SKM-1 (cell line): ENCODE measurements around the gene RGL1.
A peak's percentile ranks its signal among the peaks of the same experiment; 100 is the strongest.

Experiments
- DNase-seq: peaks from one replicate; lab custom pipeline; 2025; ENCODE audit not compliant: unreplicated experiment; lab: John Stamatoyannopoulos, UW

The RGL1 gene

GRCh38 chr1:183864611-183865010 lies 59.7 kb downstream of the RGL1 start:
- no peak for DNase-seq

- no peak for DNase-seq
Observed at GRCh38 chr1:183869230-183869629, 64.3 kb downstream of the RGL1 start.

- no peak for DNase-seq
Observed at GRCh38 chr1:183869664-183870063, 64.7 kb downstream of the RGL1 start.

GRCh38 chr1:183870351-183871077 lies 65.6 kb downstream of the RGL1 start:
- DNase-seq: no peak

- no peak for DNase-seq
Observed at GRCh38 chr1:183871142-183871541, 66.2 kb downstream of the RGL1 start.

GRCh38 chr1:183871601-183872000 lies 66.7 kb downstream of the RGL1 start:
- DNase-seq: no peak

- DNase-seq: no peak
Observed at GRCh38 chr1:183872403-183872802, 67.5 kb downstream of the RGL1 start.

GRCh38 chr1:183873642-183874041 lies 68.7 kb downstream of the RGL1 start:
- peak; percentile 68 for DNase-seq

GRCh38 chr1:183876309-183876708 lies 71.4 kb downstream of the RGL1 start:
- no peak for DNase-seq

- DNase-seq: no peak
Observed at GRCh38 chr1:183877053-183877720, 72.3 kb downstream of the RGL1 start.

- DNase-seq: no peak
Observed at GRCh38 chr1:183879494-183879893, 74.6 kb downstream of the RGL1 start.

- DNase-seq: no peak
Observed at GRCh38 chr1:183879966-183880365, 75.0 kb downstream of the RGL1 start.

- DNase-seq: no peak
Observed at GRCh38 chr1:183880531-183881243, 75.8 kb downstream of the RGL1 start.

- no peak for DNase-seq
Observed at GRCh38 chr1:183881387-183882131, 76.6 kb downstream of the RGL1 start.

GRCh38 chr1:183882335-183883167 lies 77.6 kb downstream of the RGL1 start:
- DNase-seq: no peak

GRCh38 chr1:183883623-183884022 lies 78.7 kb downstream of the RGL1 start:
- no peak for DNase-seq

- DNase-seq: no peak
Observed at GRCh38 chr1:183884526-183884925, 79.6 kb downstream of the RGL1 start.

- DNase-seq: no peak
Observed at GRCh38 chr1:183885142-183885735, 80.3 kb downstream of the RGL1 start.

GRCh38 chr1:183886083-183886828 lies 81.3 kb downstream of the RGL1 start:
- no peak for DNase-seq
